Activated CD4-positive, alpha-beta T cell treated with anti-CD3 and anti-CD28 coated beads, Interleukin-2, amount 10 ng/mL, durations not matched to agents 24 days and 14 days (primary cell): ENCODE results near the gene PCYOX1L. TPM values are rescaled to one million over a fixed set of nuclear protein-coding genes. Genes with fewer than 3 reads are reported as not detected.

Experiments used
- DNase-seq: peaks from one replicate; pipeline ENCODE4 v3.0.0; 2022
- H3K27ac Mint-ChIP-seq: one replicate; pipeline ENCODE4 v1.8.0; 2022; ENCODE audit warnings: mild to moderate bottlenecking, mixed read lengths
- H3K27me3 Mint-ChIP-seq: one replicate; pipeline ENCODE4 v1.8.0; 2022; ENCODE audit warnings: mixed read lengths
- H3K36me3 Mint-ChIP-seq: one replicate; pipeline ENCODE4 v1.8.0; 2022; ENCODE audit warnings: low read depth, mild to moderate bottlenecking, mixed read lengths
- H3K4me1 Mint-ChIP-seq: one replicate; pipeline ENCODE4 v1.8.0; 2021; ENCODE audit warnings: mixed read lengths
- H3K4me3 Mint-ChIP-seq: one replicate; pipeline ENCODE4 v1.8.0; 2022; ENCODE audit warnings: mild to moderate bottlenecking, moderate library complexity, mixed read lengths
- H3K9me3 Mint-ChIP-seq: one replicate; pipeline ENCODE4 v1.8.0; 2021; ENCODE audit warnings: mixed read lengths
- intact Hi-C: fragments of 100-400 bp; cut with micrococcal nuclease; formaldehyde crosslinking; loops from one replicate; pipeline ENCODE4 v1.15.1; 2023
- total RNA-seq: library from RNA; stranded (reverse); gene quantifications from 2 replicates; pipeline ENCODE4 v1.2.3, GENCODE V29; 2022

PCYOX1L gene
- total RNA-seq, 1 donor from 2014 or later = 21.2 TPM

- peaks cover 3% of the 10 kb centered on the region for H3K9me3 Mint-ChIP-seq
- intact Hi-C loops = loop anchor here (5.0 to 10.0 kb wide), 2 partner anchors 1009 to 1736 kb away; partner anchors contain the start of genes TCOF1 and TNIP1
Observed at GRCh38 chr5:149348518-149348917, 9.3 kb upstream of the PCYOX1L start.

GRCh38 chr5:149349382-149349781 is 8.5 kb upstream of the PCYOX1L start:
- Mint-ChIP-seq H3K36me3 (peaks cover 74% of the 10 kb centered on the region), H3K27ac (peak overlapping the region; percentile 26), H3K4me3 (peak overlapping the region; percentile 96), H3K27me3 (no peaks in the 10 kb centered on the region), H3K4me1 (peaks cover 66% of the 10 kb centered on the region), H3K9me3 (peaks cover 3% of the 10 kb centered on the region)
- DNase-seq = no peak
- intact Hi-C loops = loop anchor here (5.0 to 10.0 kb wide), 2 partner anchors 1008 to 1735 kb away; partner anchors contain the start of genes TCOF1 and TNIP1

More at GRCh38 chr5:149348518-149348917, 9.3 kb upstream of the PCYOX1L start:
- Mint-ChIP-seq H3K27me3 (no peaks in the 10 kb centered on the region), H3K4me3 (peak overlapping the region; percentile 96), H3K27ac (peak overlapping the region; percentile 73), H3K36me3 (peaks cover 67% of the 10 kb centered on the region), H3K4me1 (peaks cover 66% of the 10 kb centered on the region)
- DNase-seq = peak; percentile 72

- H3K4me3 Mint-ChIP-seq = no peak overlapping the region
- intact Hi-C loops = loop anchor here (10.0 kb wide), 2 partner anchors 547 to 613 kb away; partner anchors contain the start of gene SLC26A2
- peaks cover 72% of the 10 kb centered on the region for H3K4me1 Mint-ChIP-seq
- DNase-seq = no peak
- H3K27ac Mint-ChIP-seq = no peak overlapping the region
- peaks cover 77% of the 10 kb centered on the region for H3K36me3 Mint-ChIP-seq
- H3K9me3 Mint-ChIP-seq = peaks cover 3% of the 10 kb centered on the region
- H3K27me3 Mint-ChIP-seq = no peaks in the 10 kb centered on the region
Observed at GRCh38 chr5:149352169-149352568, 5.7 kb upstream of the PCYOX1L start.

GRCh38 chr5:149353911-149354310 is 3.9 kb upstream of the PCYOX1L start:
- Mint-ChIP-seq H3K36me3 (peaks cover 63% of the 10 kb centered on the region), H3K9me3 (peaks cover 3% of the 10 kb centered on the region)
- intact Hi-C loops = loop anchor here (10.0 kb wide), 2 partner anchors 549 to 611 kb away; partner anchors contain the start of gene SLC26A2

GRCh38 chr5:149355688-149356087 is 2.2 kb upstream of the PCYOX1L start:
- H3K27me3 Mint-ChIP-seq = no peaks in the 10 kb centered on the region
- peak overlapping the region; percentile 11 for H3K4me3 Mint-ChIP-seq
- peaks cover 52% of the 10 kb centered on the region for H3K36me3 Mint-ChIP-seq
- no peak for DNase-seq
- intact Hi-C loops = loop anchor here (10.0 kb wide), 2 partner anchors 551 to 609 kb away; partner anchors contain the start of gene SLC26A2
- no peaks in the 10 kb centered on the region for H3K9me3 Mint-ChIP-seq
- peaks cover 70% of the 10 kb centered on the region for H3K4me1 Mint-ChIP-seq
- peak overlapping the region; percentile 71 for H3K27ac Mint-ChIP-seq

More at GRCh38 chr5:149353911-149354310, 3.9 kb upstream of the PCYOX1L start:
- peak overlapping the region; percentile 10 for H3K4me3 Mint-ChIP-seq
- DNase-seq = no peak
- peak overlapping the region; percentile 81 for H3K27ac Mint-ChIP-seq
- H3K27me3 Mint-ChIP-seq = no peaks in the 10 kb centered on the region
- peaks cover 66% of the 10 kb centered on the region for H3K4me1 Mint-ChIP-seq

GRCh38 chr5:149356391-149356790 is 1.5 kb upstream of the PCYOX1L start:
- intact Hi-C loops = loop anchor here (10.0 kb wide), 2 partner anchors 552 to 608 kb away; partner anchors contain the start of gene SLC26A2
- Mint-ChIP-seq H3K9me3 (no peaks in the 10 kb centered on the region), H3K4me1 (peaks cover 72% of the 10 kb centered on the region), H3K36me3 (peaks cover 45% of the 10 kb centered on the region), H3K27ac (peak overlapping the region; percentile 71), H3K27me3 (no peaks in the 10 kb centered on the region), H3K4me3 (peak overlapping the region; percentile 32)
- no peak for DNase-seq

GRCh38 chr5:149358294-149358651 is 427 bp downstream of the PCYOX1L start:
- H3K27ac Mint-ChIP-seq = peak overlapping the region; percentile 83
- intact Hi-C loops = loop anchor here (1.0 to 10.0 kb wide), 3 partner anchors 9 to 607 kb away; partner anchors contain the start of gene SLC26A2
- H3K9me3 Mint-ChIP-seq = no peaks in the 10 kb centered on the region

GRCh38 chr5:149358868-149359495 is 1.1 kb downstream of the PCYOX1L start:
- intact Hi-C loops = loop anchor here (1.0 to 10.0 kb wide), 3 partner anchors 8 to 606 kb away; partner anchors contain the start of gene SLC26A2
- Mint-ChIP-seq H3K36me3 (peaks cover 30% of the 10 kb centered on the region), H3K27me3 (no peaks in the 10 kb centered on the region)

More at GRCh38 chr5:149358294-149358651, 427 bp downstream of the PCYOX1L start:
- Mint-ChIP-seq H3K27me3 (no peaks in the 10 kb centered on the region), H3K4me3 (peak overlapping the region; percentile 90), H3K36me3 (peaks cover 35% of the 10 kb centered on the region), H3K4me1 (peaks cover 59% of the 10 kb centered on the region)
- DNase-seq = peak; percentile 80

GRCh38 chr5:149360272-149360671 is 2.4 kb downstream of the PCYOX1L start:
- intact Hi-C loops = no loop called here
- peaks cover 22% of the 10 kb centered on the region for H3K36me3 Mint-ChIP-seq
- H3K4me3 Mint-ChIP-seq = peak overlapping the region; percentile 51
- no peaks in the 10 kb centered on the region for H3K9me3 Mint-ChIP-seq
- H3K27me3 Mint-ChIP-seq = no peaks in the 10 kb centered on the region
- DNase-seq = no peak
- H3K4me1 Mint-ChIP-seq = peaks cover 46% of the 10 kb centered on the region
- peak overlapping the region; percentile 49 for H3K27ac Mint-ChIP-seq

More at GRCh38 chr5:149358868-149359495, 1.1 kb downstream of the PCYOX1L start:
- H3K4me1 Mint-ChIP-seq = peaks cover 55% of the 10 kb centered on the region
- no peaks in the 10 kb centered on the region for H3K9me3 Mint-ChIP-seq
- DNase-seq = no peak
- peak overlapping the region; percentile 48 for H3K27ac Mint-ChIP-seq
- H3K4me3 Mint-ChIP-seq = peak overlapping the region; percentile 90

- intact Hi-C loops = no loop called here
- Mint-ChIP-seq H3K4me3 (no peak overlapping the region), H3K9me3 (no peaks in the 10 kb centered on the region), H3K4me1 (peaks cover 28% of the 10 kb centered on the region), H3K27ac (no peak overlapping the region), H3K36me3 (peaks cover 11% of the 10 kb centered on the region), H3K27me3 (no peaks in the 10 kb centered on the region)
- DNase-seq = no peak
Observed at GRCh38 chr5:149362541-149362940, 4.7 kb downstream of the PCYOX1L start.

GRCh38 chr5:149363358-149363757 is 5.5 kb downstream of the PCYOX1L start:
- Mint-ChIP-seq H3K4me1 (peaks cover 25% of the 10 kb centered on the region), H3K27me3 (no peaks in the 10 kb centered on the region), H3K9me3 (no peaks in the 10 kb centered on the region), H3K36me3 (peaks cover 12% of the 10 kb centered on the region), H3K4me3 (no peak overlapping the region), H3K27ac (no peak overlapping the region)
- intact Hi-C loops = no loop called here
- no peak for DNase-seq

- intact Hi-C loops = no loop called here
Observed at GRCh38 chr5:149363936-149364335, 6.1 kb downstream of the PCYOX1L start.

GRCh38 chr5:149364719-149365118 is 6.9 kb downstream of the PCYOX1L start:
- H3K4me3 Mint-ChIP-seq = no peak overlapping the region
- no peak overlapping the region for H3K27ac Mint-ChIP-seq
- no peak for DNase-seq

More at GRCh38 chr5:149363936-149364335, 6.1 kb downstream of the PCYOX1L start:
- Mint-ChIP-seq H3K9me3 (no peaks in the 10 kb centered on the region), H3K36me3 (peaks cover 12% of the 10 kb centered on the region), H3K27ac (no peak overlapping the region), H3K4me3 (no peak overlapping the region), H3K27me3 (no peaks in the 10 kb centered on the region), H3K4me1 (peaks cover 20% of the 10 kb centered on the region)
- no peak for DNase-seq

GRCh38 chr5:149365418-149365817 is 7.6 kb downstream of the PCYOX1L start:
- intact Hi-C loops = no loop called here

More at GRCh38 chr5:149364719-149365118, 6.9 kb downstream of the PCYOX1L start:
- H3K9me3 Mint-ChIP-seq = no peaks in the 10 kb centered on the region
- intact Hi-C loops = no loop called here
- H3K4me1 Mint-ChIP-seq = peaks cover 13% of the 10 kb centered on the region
- peaks cover 12% of the 10 kb centered on the region for H3K36me3 Mint-ChIP-seq
- H3K27me3 Mint-ChIP-seq = no peaks in the 10 kb centered on the region

More at GRCh38 chr5:149365418-149365817, 7.6 kb downstream of the PCYOX1L start:
- no peak for DNase-seq
- Mint-ChIP-seq H3K27ac (no peak overlapping the region), H3K4me1 (peaks cover 6% of the 10 kb centered on the region), H3K27me3 (no peaks in the 10 kb centered on the region), H3K4me3 (no peak overlapping the region), H3K36me3 (peaks cover 10% of the 10 kb centered on the region), H3K9me3 (no peaks in the 10 kb centered on the region)
